ENCODE measurements around the gene ARID3A. TPM values are rescaled to one million over a fixed set of nuclear protein-coding genes. Genes with fewer than 3 reads are reported as not detected.

Gene ARID3A
- total and polyA plus RNA-seq, 2 of the 13 experiments (the other 11 are each of a cell fraction or from before 2014, with no cell fraction given): 71.3 to 77.9 TPM

GRCh38 chr19:995051-995827, 69.4 kb downstream of the ARID3A start:
- no peaks in the 10 kb centered on the region for H3K79me2 ChIP-seq (ENCODE audit: insufficient read depth, low read length)
- peaks cover 5 to 11% of the 10 kb centered on the region in 2 experiments; a peak in 3 of 5 replicates for H3K36me3 ChIP-seq (replicated peaks in 1 of 2; ENCODE audit: control insufficient read depth in 1 of 2, insufficient read depth in 2 of 2, low read length in 2 of 2)
- H3K9me3 ChIP-seq (ENCODE audit: low read length): no peaks in the 10 kb centered on the region
- peaks cover 43% of the 10 kb centered on the region for H3K4me1 ChIP-seq (ENCODE audit: insufficient read depth, low read length)
- TSS peak; percentile 34 for BruUV-seq (replicated peaks)
- no peak overlapping the region for H3K27ac ChIP-seq (ENCODE audit: extremely low read length, insufficient read depth, low read length)
- ATAC-seq (no peak), DNase-seq (ENCODE audit: low spot score) (no peak), FAIRE-seq (no peak)
- no peak overlapping the region for H2AFZ ChIP-seq (ENCODE audit: low read length)
- H3K4me2 ChIP-seq (ENCODE audit: low read depth, low read length): no peak overlapping the region
- no peak overlapping the region for H3K4me3 ChIP-seq (replicated peaks in 1 of 3; ENCODE audit: insufficient read depth in 1 of 3, low read depth in 2 of 3, low read length in 3 of 3)
- POLR2A ChIA-PET: no interaction called here
- TF ChIP-seq CEBPB (IDR thresholded peaks at IDR 0.05; ENCODE audit: borderline replicate concordance, low read depth, low read length): no peak
- TF ChIP-seq ZMYM2 (CRISPR knock-in tag; IDR thresholded peaks at IDR 0.05): no peak
- no peak for TF ChIP-seq ERF (CRISPR knock-in tag; IDR thresholded peaks at IDR 0.05)
- peak; percentile 26 for TF ChIP-seq AGO1 (IDR thresholded peaks at IDR 0.05; ENCODE audit: low read depth, low read length, poor library complexity, severe bottlenecking)
- no peak for TF ChIP-seq ZFP82 (CRISPR knock-in tag; IDR thresholded peaks at IDR 0.05; ENCODE audit: borderline replicate concordance)
- TF ChIP-seq ZNF703 (CRISPR knock-in tag; IDR thresholded peaks at IDR 0.05; ENCODE audit: borderline replicate concordance): no peak
- TF ChIP-seq FIP1L1 (IDR thresholded peaks at IDR 0.05; ENCODE audit: borderline replicate concordance, insufficient read depth, low read depth, low read length): no peak
- TF ChIP-seq ZBTB33 (CRISPR knock-in tag; IDR thresholded peaks at IDR 0.05): peak; percentile 43; the same call in 1 of the 2 replicates
- peak; percentile 22 for TF ChIP-seq RBM22 (optimal IDR thresholded peaks at IDR 0.05; ENCODE audit: low read length)
- TF ChIP-seq NFYC (CRISPR knock-in tag; IDR thresholded peaks at IDR 0.05): no peak
- no peak for TF ChIP-seq ZXDC (CRISPR knock-in tag; IDR thresholded peaks at IDR 0.05)
- TF ChIP-seq ZNF652 (CRISPR knock-in tag; IDR thresholded peaks at IDR 0.05; ENCODE audit: borderline replicate concordance, low read depth): no peak
- no peak for TF ChIP-seq ZNF382 (CRISPR knock-in tag; IDR thresholded peaks at IDR 0.05; ENCODE audit: borderline replicate concordance)
- TF ChIP-seq TBP (CRISPR knock-in tag; IDR thresholded peaks at IDR 0.05): no peak
- peak; percentile 14 for TF ChIP-seq AGO2 (optimal IDR thresholded peaks at IDR 0.05; ENCODE audit: low read depth, low read length)
- H3K9ac ChIP-seq (ENCODE audit: insufficient read depth, low read depth, low read length): no peak overlapping the region
- CTCF ChIA-PET (ENCODE audit: low intra/inter-chr PET ratio, low total read pairs): no interaction called here
- peaks cover 6% of the 10 kb centered on the region; the same call in 1 of the 2 replicates for H4K20me1 ChIP-seq (ENCODE audit: insufficient read depth, low read length)
- intact Hi-C loops (cut with micrococcal nuclease; ENCODE audit: unreplicated experiment): loop anchor here (10.0 kb wide), 1 partner anchor 210 kb away; no protein-coding TSS in a partner anchor
- in situ Hi-C loops (cut with HindIII; ENCODE audit: extremely low pct_ligation_motif_present, low pct_unique_long_range_greater_than_20kb): no loop called here
- WGBS (ENCODE audit: low lambda C conversion rate): 88% methylated on average over 11 of the region's 26 CpGs
- H3K27me3 ChIP-seq (ENCODE audit: control insufficient read depth in 1 of 2, insufficient read depth in 2 of 2, low read length in 2 of 2): peaks cover 0 to 14% of the 10 kb centered on the region in 2 experiments; a peak in 4 of 5 replicates

Data from HepG2 (cell line).